Activated CD8-positive, alpha-beta memory T cell treated with anti-CD3 and anti-CD28 coated beads, Interleukin-2, amount 50 U/mL, for 4 hours (primary cell): ENCODE measurements around the gene TRIM21.
"Not testable (repeated sequence)": the region's sequence is repeated elsewhere in the genome, so short reads cannot be mapped to it uniquely, and the experiment has no call there.

Experiments
- DNase-seq: peaks from one replicate; pipeline ENCODE4 v3.0.0-alpha.2; 2020

Gene TRIM21

GRCh38 chr11:4393209-4393857 is at the start of gene TRIM21:
TRIM21 (minus strand) TSS chr11:4393702; CDS start chr11:4390409, 3,293 bp downstream.
- DNase-seq = peak; percentile 85

- no peak for DNase-seq
Observed at GRCh38 chr11:4441515-4441914, 48.0 kb upstream of the TRIM21 start.

GRCh38 chr11:4436411-4436810 is 42.9 kb upstream of the TRIM21 start:
- DNase-seq = no peak

- DNase-seq = no peak
Observed at GRCh38 chr11:4433856-4434255, 40.4 kb upstream of the TRIM21 start.

- DNase-seq = no peak
Observed at GRCh38 chr11:4430051-4430450, 36.5 kb upstream of the TRIM21 start.

GRCh38 chr11:4418403-4418802 is 24.9 kb upstream of the TRIM21 start:
- DNase-seq = no peak

GRCh38 chr11:4416816-4417215 is 23.3 kb upstream of the TRIM21 start:
- no peak for DNase-seq

- no peak for DNase-seq
Observed at GRCh38 chr11:4416306-4416705, 22.8 kb upstream of the TRIM21 start.

- not testable (repeated sequence) for DNase-seq
Observed at GRCh38 chr11:4406206-4406605, 12.7 kb upstream of the TRIM21 start.

- no peak for DNase-seq
Observed at GRCh38 chr11:4393858-4394223, 339 bp upstream of the TRIM21 start.

GRCh38 chr11:4388221-4388620 is 5.3 kb downstream of the TRIM21 start:
- DNase-seq = no peak

- no peak for DNase-seq
Observed at GRCh38 chr11:4385978-4386740, 7.3 kb downstream of the TRIM21 start.

GRCh38 chr11:4381901-4382300 is 11.6 kb downstream of the TRIM21 start:
- DNase-seq = no peak

GRCh38 chr11:4375431-4376140 is 17.9 kb downstream of the TRIM21 start:
- DNase-seq = no peak

- no peak for DNase-seq
Observed at GRCh38 chr11:4370166-4370565, 23.3 kb downstream of the TRIM21 start.

GRCh38 chr11:4368286-4368685 is 25.2 kb downstream of the TRIM21 start, which contains the start of gene OR52B4:
OR52B4 (minus strand) TSS chr11:4368386; CDS start chr11:4368295, 91 bp downstream.
- no peak for DNase-seq

GRCh38 chr11:4348142-4348541 is 45.4 kb downstream of the TRIM21 start:
- DNase-seq = not testable (repeated sequence)

GRCh38 chr11:4345366-4345765 is 48.1 kb downstream of the TRIM21 start:
- not testable (repeated sequence) for DNase-seq
